CD4-positive, alpha-beta T cell treated with Interleukin-17A for 4 hours (primary cell): ENCODE results near the gene NPM3.

Experiments used
- DNase-seq: peaks from one replicate; pipeline ENCODE4 v3.0.0-alpha.2; 2020; ENCODE audit warnings: mixed read lengths

Gene NPM3

GRCh38 chr10:101749047-101750016 lies 33.9 kb downstream of the NPM3 start:
- DNase-seq: no peak

GRCh38 chr10:101748496-101748895 lies 34.8 kb downstream of the NPM3 start:
- DNase-seq: no peak

DNA sequence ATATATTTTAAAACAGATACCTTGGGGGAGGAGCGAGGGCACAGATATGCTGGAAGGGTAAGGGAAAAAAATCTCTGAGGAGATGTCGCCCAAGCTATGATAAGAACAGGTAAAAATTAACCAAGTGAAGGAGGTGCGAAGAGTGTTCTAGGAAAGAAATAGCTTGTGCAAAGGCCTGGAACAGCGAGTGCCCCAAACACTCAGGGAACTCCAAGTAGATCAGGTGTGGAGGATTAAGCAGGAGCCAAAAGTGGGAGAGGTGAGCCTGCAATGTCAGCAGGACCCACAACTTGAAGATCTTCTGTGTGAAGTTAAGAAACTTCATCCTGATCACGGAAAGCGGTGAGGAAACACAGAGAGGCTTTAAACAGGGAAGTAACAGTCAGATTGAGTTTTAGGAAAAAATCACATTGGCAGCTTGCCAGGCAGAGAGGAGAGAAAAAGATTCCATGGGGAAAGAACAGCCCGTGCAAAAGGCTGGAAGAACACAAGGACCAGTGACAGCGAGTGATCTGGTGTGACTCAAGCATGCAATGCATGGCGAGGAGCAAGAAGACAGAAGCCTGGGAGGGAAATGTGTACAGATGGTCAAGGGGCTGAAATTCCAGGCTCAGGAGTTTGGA lies 38.1 kb downstream of the NPM3 start:
- no peak for DNase-seq

DNA sequence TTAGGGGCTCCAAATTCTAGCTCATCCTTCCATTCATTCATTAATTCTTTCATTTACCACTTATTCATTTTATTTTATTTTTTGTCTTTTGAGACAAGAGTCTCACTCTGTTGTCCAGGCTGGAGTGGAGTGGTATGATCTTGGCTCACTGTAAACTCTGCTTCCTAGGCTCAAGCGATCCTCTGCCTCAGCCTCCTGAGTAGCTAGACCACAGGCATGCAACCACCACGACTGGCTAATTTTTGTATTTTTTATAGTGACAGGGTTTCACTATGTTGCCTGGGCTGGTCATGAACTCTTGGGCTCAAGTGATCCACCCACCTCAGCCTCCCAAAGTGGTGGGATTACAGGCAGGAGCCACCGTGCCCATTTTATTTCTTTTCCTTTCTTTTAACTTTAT lies 39.0 kb downstream of the NPM3 start:
- no peak for DNase-seq

GRCh38 chr10:101741938-101742337 lies 41.3 kb downstream of the NPM3 start:
- DNase-seq: no peak

DNA sequence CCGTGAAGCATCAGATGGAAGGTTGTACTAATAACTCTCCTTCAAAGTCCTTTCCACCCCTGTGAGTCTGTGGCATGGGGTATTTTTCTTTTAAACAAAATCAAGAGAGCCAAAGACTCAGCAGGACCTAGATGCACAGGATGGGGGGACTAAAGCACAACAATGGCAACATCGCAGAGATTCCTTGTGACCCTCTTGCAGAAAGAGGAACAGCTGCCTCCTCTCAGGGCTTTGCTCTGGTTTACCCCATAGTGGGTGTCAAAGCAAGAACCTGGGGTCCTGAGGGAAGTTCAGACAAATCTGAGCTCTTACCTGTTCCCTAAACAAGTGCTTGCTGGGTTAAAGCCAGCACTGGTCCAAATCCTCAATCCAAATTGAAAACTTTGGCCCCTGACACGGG lies 46.6 kb downstream of the NPM3 start:
- no peak for DNase-seq

DNA sequence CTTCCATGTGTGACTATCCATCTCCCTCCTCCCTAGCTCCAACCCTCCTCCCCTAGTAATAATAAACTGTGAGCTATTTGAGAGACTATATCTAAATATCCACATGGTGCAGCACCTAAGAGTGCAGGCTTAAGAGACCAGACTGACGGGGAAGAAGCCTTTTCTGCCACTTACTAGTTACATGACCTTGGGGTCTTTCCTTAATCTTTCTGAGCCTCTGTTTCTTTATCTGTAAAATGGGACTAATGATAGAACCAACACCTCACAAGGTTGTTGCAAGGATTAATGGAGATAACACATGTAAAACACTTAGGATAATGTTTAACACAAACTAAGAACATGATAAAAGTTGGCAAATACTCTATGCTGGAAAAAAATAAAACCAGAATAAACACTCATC lies 51.1 kb downstream of the NPM3 start:
- no peak for DNase-seq
